H1 (cell line): ENCODE measurements around the gene HNF1B. TPM values are rescaled to one million over a fixed set of nuclear protein-coding genes. Genes with fewer than 3 reads are reported as not detected.

ENCODE experiments used
- CBX8 ChIP-seq: fragments of 300-800, 300-1000 bp; sonication (generic); IDR thresholded peaks from 2 replicates; pipeline ENCODE4 v1.7.1; 2016; ENCODE audit warnings: low read depth, low read length, borderline replicate concordance
- JUN ChIP-seq: IDR thresholded peaks from 2 replicates; pipeline ENCODE4 v1.6.1; 2011; ENCODE audit warnings: low read depth, mild to moderate bottlenecking, improper control_type of control experiment, low read length
- POU5F1 ChIP-seq: IDR thresholded peaks from 2 replicates; pipeline ENCODE4 v1.6.1; 2011; ENCODE audit warnings: low read depth, mild to moderate bottlenecking, low read length, moderate library complexity
- SUZ12 ChIP-seq: fragments of 200-600 bp; sonication (generic); IDR thresholded peaks from 2 replicates; pipeline ENCODE4 v1.6.1; 2012; ENCODE audit warnings: mild to moderate bottlenecking, inconsistent platforms, low read length, moderate library complexity, mixed read lengths
- polyA plus RNA-seq, 7 experiments: library from polyadenylated mRNA; depleted of rRNA in 3 of 7; stranded (reverse) in 5 of 7; unstranded in 2 of 7; fragments of >200 nt in 5 of 7; fragments of 200-250 nt in 2 of 7; gene quantifications; 1 replicate in 5 of 7; 2 replicates in 1 of 7; 4 replicates in 1 of 7; pipeline versions ENCODE4 v1.2.1 to v1.2.3, GENCODE V29; 2011 to 2013; ENCODE audit warnings: missing spikeins in 2 of 7, mixed read lengths in 2 of 7
- total RNA-seq: library from RNA; stranded (reverse); fragmentation: NEBNext Ultra II Directional; extraction: Animal tissue kit (Norgen Biotek cat#: 25700); gene quantifications from 2 replicates; pipeline ENCODE4 v1.2.1, GENCODE V29; 2021

Gene HNF1B
- total and polyA plus RNA-seq, 2 of the 8 experiments (the other 6 are each of a cell fraction or from before 2014, with no cell fraction given), result 0.13 to 0.30 TPM

DNA sequence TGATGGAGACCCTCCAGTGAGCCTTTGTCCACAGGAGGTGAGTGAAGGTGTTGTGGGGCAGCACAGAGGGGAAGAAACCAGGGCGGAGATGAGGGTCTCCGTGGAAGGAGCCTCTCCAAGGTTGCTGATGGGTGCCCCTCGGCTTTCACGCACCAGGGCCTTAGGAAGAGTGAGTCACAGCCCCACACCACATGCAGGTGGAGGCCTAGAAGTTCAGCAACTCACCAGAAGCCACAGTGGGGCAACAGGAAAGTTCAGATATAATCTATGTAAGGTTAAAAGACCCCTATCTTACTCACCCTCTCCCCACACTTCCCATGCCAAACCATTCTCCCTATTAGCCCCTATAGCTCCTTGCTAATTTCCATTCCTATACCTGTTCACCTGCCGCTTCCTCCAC is 9.5 kb upstream of the HNF1B start (continued):
- TF ChIP-seq JUN (no peak), CBX8 (no peak), SUZ12 (no peak), POU5F1 (no peak)
